IPS-18c (cell line): ENCODE measurements around the gene TMEM11.

Source experiments
- H3K4me3 ChIP-seq: 2 replicates; pipeline ENCODE4 v1.7.0; 2013; ENCODE audit warnings: low read depth, mild to moderate bottlenecking, low read length, moderate library complexity; ENCODE audit not compliant: insufficient read depth
- H3K9me3 ChIP-seq: one replicate; pipeline ENCODE4 v1.6.1; 2013; ENCODE audit warnings: mild to moderate bottlenecking, low read length, moderate library complexity; ENCODE audit not compliant: control insufficient read depth, insufficient read depth

Gene TMEM11, protein sequence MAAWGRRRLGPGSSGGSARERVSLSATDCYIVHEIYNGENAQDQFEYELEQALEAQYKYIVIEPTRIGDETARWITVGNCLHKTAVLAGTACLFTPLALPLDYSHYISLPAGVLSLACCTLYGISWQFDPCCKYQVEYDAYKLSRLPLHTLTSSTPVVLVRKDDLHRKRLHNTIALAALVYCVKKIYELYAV

DNA sequence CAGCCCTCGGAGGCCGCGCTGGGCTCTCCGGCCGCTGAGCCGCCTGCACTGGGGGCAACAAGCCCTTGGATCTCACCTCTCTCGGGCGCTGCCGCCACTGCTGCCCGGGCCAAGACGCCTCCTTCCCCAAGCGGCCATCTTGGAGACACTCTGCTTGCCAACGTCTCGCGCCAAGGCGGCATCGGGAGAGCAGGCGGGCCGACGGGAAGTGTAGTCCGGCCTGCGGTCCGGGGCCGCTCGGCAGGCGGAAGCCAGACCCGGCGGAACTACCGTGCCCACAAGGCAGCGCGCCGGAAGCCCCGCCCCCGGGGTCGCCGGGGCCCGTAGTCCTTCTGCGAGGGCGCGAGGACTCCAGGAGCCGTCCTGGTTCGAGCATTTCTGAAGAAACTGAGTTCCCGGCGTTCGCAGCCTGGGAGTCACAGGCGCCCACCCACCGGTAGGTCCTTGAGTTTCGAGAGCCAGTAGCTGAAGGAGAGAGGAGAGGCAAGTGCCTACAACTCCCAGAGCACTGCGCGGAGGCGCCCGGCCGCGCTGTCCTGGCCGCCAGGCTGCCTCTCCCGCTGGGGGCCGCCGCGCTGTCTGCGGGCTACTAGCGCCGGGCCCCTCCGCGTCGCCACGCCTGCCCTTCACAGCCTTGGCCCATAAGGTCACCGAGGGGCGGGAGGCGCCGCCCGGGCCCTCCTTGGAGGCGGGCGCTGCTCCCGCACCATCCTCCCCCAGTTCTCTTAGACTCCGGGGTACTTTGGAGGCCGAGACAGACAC lies at the start of gene TMEM11:
Gene TMEM11, minus strand, starts transcription at position 147 of the 762 bp plus-strand sequence. Its CDS starts 9 bp downstream, at position 138.
- H3K9me3 ChIP-seq = no peaks in the 10 kb centered on the region
- H3K4me3 ChIP-seq = peak within 1 kb of the TSS; percentile 98

- Histone ChIP-seq H3K9me3 (no peaks in the 10 kb centered on the region), H3K4me3 (no peak overlapping the region)
Measured at GRCh38 chr17:21263376-21263775, 49.4 kb upstream of the TMEM11 start.

DNA sequence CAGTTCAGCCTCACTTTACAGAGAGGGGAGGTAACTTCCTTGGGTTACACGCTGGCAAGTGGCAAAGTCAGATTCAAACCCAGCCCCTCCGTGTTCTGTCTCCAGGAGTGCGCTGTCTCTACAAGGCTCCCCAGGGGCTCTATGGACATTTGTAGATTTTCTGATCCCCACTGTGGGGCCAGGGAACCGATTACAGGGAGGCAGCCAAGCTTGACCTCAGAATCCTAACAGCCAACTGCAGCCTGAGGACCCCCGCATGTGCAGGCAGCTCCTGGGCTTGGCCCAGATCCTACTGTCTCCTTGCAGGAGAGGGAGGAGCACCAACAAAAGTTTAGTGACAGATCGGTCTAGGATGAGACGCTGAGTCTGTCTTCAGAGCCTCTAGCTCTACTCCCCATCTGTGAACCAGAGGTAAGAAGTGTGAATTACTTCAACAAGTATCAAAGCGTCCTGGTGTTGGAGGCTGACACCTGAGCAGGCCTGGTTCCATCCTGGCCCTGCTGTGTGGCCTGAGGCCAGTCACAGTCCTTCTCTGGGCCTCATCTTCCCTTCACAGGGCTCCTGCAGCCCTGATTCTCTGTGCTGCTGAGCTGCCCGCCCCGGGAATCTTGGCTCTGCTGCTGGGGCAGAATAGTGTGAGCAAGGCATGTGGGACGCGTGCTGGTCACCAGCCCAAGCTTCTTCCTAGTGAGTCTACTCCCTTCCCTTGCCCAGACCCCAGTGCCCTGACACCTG lies 48.5 kb upstream of the TMEM11 start:
- H3K9me3 ChIP-seq = no peaks in the 10 kb centered on the region
- H3K4me3 ChIP-seq = no peak overlapping the region

GRCh38 chr17:21258593-21258992 lies 44.6 kb upstream of the TMEM11 start:
- H3K4me3 ChIP-seq = no peak overlapping the region
- no peaks in the 10 kb centered on the region for H3K9me3 ChIP-seq

- peak overlapping the region; percentile 41 for H3K4me3 ChIP-seq
- no peaks in the 10 kb centered on the region for H3K9me3 ChIP-seq
Measured at GRCh38 chr17:21253646-21254441, 39.9 kb upstream of the TMEM11 start.

- Histone ChIP-seq H3K9me3 (no peaks in the 10 kb centered on the region), H3K4me3 (peak within 1 kb of the TSS; percentile 60)
Measured at GRCh38 chr17:21252796-21253645, 39.1 kb upstream of the TMEM11 start, which contains the start of gene NATD1. Gene NATD1 (minus strand): TSS chr17:21253410. CDS start chr17:21253264, 146 bp downstream.

DNA sequence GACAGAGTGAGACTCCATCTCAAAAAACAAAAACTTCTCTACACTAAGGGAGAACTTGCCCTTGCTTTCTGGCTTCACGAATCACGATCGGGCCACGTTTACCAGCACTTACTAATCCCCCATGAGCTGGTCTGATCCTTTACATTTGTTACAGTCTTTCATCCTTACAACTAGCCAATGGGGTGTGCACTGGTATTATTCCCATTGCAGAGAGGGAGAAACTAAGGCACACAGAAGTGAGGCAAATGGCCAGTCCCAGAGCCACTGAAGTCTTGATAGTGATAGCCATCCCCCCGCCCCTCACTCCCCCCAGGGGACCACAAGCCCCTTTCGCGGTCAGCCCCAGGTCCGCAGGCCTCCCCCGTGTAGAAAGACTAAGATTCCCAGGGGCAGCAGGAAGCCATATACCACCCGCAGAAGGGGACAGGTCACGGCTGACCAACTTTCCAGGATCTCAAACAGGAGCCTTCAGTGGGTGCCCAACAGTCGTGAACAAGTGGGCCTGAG lies 38.4 kb upstream of the TMEM11 start:
- H3K9me3 ChIP-seq = no peaks in the 10 kb centered on the region

DNA sequence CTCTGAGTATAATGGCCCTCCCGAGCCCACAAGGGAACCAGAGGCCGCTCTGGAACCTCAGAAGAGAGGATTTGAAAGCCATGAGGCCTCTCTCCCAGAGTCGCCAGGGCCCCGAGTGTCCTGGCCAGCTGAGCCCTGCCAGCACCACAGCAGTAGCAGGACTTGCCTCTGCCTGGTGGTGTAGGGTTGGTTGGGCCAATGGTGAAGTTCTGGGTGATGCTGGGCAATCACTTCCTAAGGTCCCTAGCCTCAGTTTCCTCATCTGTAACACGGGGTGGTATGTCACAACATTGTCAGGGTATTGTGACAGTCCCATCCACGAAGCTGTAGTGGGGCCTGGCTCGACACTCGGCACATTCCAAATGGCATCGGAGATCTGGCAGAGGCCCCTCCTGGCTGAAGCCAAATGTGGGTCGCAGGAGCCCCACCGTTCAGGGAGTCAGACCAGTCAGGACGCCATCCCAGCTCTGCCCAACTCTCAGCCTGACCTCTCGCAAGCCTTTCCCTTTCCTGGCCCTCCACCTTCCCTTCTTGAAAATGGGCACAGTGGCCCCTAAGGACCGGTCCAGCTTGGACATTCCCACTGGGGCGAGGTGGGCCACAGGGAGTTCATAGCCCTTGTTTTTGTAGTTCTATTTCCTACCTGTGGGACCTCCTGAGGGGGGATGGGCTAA lies 37.5 kb upstream of the TMEM11 start:
- Histone ChIP-seq H3K9me3 (no peaks in the 10 kb centered on the region), H3K4me3 (no peak overlapping the region)

More for the DNA sequence above, 38.4 kb upstream of the TMEM11 start:
- peak overlapping the region; percentile 60 for H3K4me3 ChIP-seq

DNA sequence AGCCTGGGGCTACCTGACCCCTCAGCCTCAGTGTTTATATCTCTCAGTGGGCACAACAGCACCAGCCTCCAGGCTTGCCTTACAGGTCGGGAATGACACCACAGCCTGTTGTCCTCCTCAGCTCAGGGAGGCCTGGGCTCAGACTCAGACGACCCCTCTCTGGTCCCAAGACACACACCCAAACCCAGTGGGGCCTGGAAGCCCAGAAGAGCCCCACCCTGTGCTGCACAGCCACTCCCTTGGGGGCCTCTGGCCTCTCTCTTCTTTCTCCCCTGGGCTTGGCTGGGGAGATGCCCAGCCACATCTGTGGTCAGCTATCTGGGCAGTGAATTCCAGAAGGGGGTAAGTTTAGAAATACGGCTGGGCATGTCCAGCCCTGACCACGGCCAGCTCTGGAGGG lies 36.9 kb upstream of the TMEM11 start:
- no peak overlapping the region for H3K4me3 ChIP-seq
- H3K9me3 ChIP-seq = no peaks in the 10 kb centered on the region

DNA sequence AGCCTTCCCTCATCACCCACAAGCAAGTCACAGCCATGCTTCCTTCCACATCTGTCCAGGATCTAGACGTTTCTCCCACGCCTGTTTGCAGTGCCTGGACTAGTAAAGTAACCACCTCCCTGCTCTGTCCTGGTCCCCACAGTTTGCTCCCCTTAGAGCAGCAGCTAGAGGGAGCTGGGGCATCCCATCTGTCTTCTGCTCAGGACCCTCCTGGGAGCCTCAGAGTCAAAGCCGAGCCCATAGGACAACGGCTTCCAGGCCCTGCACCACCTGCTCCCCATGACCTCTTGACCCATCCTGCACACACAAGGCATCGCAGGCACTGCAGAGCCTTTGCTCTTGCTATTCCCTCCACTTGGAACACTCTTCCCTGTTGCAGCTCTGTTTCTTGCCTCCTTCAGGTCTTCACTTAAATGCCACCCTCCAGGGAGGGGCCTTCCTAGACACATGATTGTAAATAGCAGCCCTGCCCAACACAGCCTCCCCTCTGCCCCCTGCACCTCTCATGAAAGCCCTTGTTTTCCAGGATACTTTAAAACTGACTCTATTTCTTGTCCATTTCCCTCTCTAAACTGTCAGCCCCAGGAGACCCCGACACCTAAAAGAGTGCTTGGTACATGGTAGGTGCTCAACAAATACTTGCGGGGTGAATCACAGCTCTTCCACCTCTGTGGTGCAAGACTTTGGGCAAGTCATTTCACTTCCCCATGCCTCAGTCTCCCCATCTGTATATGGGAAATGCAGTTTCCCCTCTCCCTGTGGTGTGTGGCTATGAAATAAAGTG lies 36.2 kb upstream of the TMEM11 start:
- Histone ChIP-seq H3K4me3 (no peak overlapping the region), H3K9me3 (no peaks in the 10 kb centered on the region)

- no peaks in the 10 kb centered on the region for H3K9me3 ChIP-seq
- no peak overlapping the region for H3K4me3 ChIP-seq
Measured at GRCh38 chr17:21249086-21249795, 35.3 kb upstream of the TMEM11 start.

DNA sequence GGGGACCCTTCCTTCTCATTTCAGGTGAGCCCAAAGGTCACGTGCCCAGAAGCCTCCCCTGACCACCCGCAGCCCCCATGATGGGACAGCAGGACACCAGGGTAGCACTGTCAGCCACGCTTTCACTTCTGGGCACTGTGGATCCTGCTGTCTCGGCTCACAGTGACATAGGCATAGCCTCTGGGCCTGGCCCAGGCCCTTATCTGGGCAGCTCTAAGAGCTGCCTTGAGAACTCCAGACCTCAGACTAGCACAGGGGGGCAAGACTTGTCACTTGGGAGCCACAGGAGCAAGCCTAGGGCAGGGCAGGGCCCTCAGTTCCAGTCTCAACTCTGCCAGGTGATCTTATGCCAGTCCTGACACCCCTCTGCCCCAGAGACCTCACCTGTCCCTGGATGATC lies 34.5 kb upstream of the TMEM11 start:
- Histone ChIP-seq H3K9me3 (no peaks in the 10 kb centered on the region), H3K4me3 (no peak overlapping the region)

GRCh38 chr17:21247552-21248258 lies 33.7 kb upstream of the TMEM11 start:
- no peak overlapping the region for H3K4me3 ChIP-seq
- no peaks in the 10 kb centered on the region for H3K9me3 ChIP-seq

GRCh38 chr17:21246698-21247097 lies 32.7 kb upstream of the TMEM11 start:
- no peak overlapping the region for H3K4me3 ChIP-seq
- no peaks in the 10 kb centered on the region for H3K9me3 ChIP-seq
